GM18498 (cell line): ENCODE data around the gene PPP4R3A.
"Not testable (repeated sequence)": the region's sequence is repeated elsewhere in the genome, so short reads cannot be mapped to it uniquely, and the experiment has no call there.

Experiments
- ATAC-seq: cut with Tn5 transposase; IDR thresholded peaks from one replicate; pipeline ENCODE4 v1.9.1; 2021; ENCODE audit warnings: mild to moderate bottlenecking, moderate library complexity; ENCODE audit not compliant: unreplicated experiment

PPP4R3A gene

GRCh38 chr14:91444335-91445020, 65.6 kb downstream of the PPP4R3A start:
- ATAC-seq = no peak

- ATAC-seq = no peak
Observed at GRCh38 chr14:91439345-91439744, 70.8 kb downstream of the PPP4R3A start.

- ATAC-seq = no peak
Observed at GRCh38 chr14:91438845-91439244, 71.3 kb downstream of the PPP4R3A start.

DNA sequence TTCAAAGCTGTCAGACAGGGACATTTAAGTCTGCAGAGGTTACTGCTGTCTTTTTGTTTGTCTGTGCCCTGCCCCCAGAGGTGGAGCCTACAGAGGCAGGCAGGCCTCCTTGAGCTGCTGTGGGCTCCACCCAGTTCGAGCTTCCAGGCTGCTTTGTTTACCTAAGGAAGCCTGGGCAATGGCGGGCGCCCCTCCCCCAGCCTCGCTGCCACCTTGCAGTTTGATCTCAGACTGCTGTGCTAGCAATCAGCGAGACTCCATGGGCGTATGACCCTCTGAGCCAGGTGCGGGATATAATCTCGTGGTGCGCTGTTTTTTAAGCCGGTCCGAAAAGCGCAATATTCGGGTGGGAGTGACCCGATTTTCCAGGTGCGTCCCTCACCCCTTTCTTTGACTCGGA, 73.8 kb downstream of the PPP4R3A start:
- not testable (repeated sequence) for ATAC-seq

- ATAC-seq = no peak
Observed at GRCh38 chr14:91429385-91429784, 80.7 kb downstream of the PPP4R3A start.

GRCh38 chr14:91428931-91429330, 81.2 kb downstream of the PPP4R3A start:
- not testable (repeated sequence) for ATAC-seq

DNA sequence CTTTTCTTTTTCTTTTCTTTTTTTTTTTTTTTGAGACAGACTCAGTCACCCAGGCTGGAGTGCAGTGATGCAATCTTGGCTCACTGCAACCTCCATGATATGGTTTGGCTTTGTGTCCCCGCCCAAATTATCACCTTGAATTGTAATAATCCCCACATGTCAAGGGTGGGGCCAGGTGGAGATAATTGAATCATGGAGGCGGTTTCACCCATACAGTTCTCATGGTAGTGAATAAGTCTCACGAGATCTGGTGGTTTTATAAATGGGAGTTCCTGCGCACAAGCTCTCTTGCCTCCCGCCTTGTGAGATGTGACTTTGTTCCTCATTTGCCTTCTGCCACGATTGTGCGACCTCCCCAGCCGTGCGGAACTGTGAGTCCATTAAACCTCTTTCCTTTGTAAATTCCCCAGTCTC, 84.6 kb downstream of the PPP4R3A start:
- ATAC-seq = not testable (repeated sequence)

DNA sequence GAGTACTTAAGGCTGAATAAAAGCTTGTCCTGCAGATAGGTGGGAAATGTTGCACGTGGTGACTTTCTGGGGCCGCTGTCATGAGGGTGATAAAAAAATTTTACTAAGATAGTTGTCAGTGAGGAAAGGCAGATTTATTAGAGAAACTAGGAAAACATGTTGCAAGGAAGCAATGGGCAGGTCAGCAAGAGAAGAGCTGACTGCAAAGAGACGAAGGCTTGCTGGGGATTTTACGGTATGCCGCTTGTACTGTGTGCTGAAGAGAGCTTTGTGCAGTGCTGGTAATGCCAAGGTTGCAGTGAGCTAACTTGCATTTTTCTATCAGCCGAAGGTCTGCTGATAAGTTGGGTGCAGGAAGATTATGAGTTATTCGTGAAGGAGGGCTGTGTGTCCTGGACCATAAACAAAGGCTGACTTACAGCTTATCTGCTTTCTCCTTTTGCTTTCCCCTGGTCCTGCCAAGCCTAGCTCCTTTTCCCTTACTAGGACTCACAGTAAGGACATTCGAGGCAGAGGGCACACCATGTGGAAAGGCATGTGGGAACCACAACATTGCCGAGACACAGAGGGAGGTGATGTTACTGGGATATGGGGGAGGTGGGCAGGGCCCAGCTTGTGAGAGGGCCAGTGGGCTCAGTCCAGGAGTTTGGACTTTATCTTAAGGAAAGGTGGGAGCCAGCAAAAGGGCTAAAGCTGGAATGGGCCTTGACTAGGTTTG, 85.1 kb downstream of the PPP4R3A start:
- ATAC-seq = no peak

DNA sequence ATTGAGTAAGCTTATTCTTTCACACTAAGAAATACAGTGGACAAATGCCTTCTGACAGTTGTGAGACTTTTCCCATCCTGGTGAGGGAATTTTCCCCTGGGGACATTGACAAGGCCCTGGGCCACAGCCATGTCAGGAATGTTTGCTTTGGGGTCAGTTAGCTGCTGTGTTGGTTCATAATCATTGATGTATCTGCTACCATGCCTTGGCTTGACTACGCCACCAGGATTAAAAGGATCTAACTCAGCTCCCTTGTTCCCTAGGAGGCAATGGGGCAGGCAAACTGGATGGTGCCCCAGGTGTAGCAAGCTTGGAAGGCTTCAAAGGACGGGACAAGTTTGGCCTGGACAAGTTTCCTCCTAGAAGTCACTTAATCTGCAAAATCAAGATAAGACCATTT, 89.4 kb downstream of the PPP4R3A start:
- ATAC-seq = no peak

GRCh38 chr14:91419451-91419850, 90.7 kb downstream of the PPP4R3A start:
- no peak for ATAC-seq

- ATAC-seq = no peak
Observed at GRCh38 chr14:91419044-91419397, 91.1 kb downstream of the PPP4R3A start.

- ATAC-seq = peak; percentile 23
Observed at GRCh38 chr14:91418387-91419043, 91.6 kb downstream of the PPP4R3A start.

DNA sequence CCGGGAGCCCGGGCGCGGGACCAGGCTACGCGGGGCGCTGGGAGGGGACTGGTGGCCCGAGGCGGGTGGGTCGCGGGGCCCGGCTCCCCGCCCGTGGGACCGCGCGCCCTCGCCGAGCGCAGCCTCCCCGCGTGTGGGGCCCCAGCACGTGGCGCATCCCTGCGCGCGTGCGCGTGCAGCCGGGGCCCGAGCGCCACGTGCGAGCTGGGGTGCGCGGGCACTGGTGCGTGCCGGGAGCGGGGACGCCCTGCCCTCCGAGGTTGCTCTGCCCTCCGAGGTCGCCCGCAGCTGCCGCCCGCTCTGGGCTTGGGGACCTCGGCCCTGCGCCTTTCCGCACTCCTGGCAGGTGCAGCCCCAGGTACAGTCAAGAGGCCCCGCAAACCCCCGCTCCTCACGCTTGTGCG, 92.1 kb downstream of the PPP4R3A start:
- peak; percentile 36 for ATAC-seq

DNA sequence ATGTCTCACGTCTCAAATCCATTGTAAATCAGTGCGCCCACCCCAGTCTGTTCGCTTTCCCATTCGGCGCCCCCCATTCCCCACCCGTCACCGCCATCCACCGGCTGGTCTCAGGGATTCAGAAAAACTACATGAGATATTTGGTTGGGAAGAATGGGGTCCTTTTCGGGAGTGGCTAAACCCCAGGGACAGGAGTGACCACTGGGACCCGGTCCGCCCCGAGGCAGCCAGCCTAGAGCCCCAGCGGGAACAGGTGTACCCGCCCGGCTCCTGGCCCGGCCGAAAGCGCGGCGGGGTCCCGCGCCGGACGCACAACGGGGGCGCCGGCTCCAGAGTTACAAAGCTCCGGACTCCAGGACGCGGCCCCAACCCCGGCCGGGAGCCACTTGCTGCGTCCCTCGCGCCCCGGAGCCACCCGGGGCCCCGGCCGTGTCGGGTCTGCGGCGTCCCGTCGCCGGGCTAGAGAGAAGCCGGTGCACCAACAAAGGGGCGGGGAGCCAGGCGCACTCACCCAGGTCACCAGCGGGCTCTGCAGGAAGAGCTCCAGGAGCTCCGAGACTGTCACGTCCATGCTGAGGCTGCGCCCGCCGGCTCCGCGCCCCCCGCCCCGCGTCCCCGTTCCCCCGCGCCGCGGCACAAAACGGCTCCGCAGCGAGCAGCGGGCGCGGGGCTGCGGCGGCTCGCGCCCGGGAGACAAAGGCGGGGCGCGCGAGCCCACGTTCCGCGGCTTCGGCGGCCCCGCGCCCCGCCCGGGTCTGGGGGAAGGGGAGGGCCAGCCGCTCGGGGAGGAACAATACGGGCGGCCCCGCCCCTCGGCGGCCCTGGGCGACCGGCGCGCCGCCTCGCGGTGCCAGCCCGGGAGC, 92.8 kb downstream of the PPP4R3A start, which contains the start of gene CCDC88C:
Gene CCDC88C (minus strand): TSS at position 701 of the 863 bp plus-strand sequence. CDS start 130 bp downstream, at position 571.
- ATAC-seq = peak; percentile 60

DNA sequence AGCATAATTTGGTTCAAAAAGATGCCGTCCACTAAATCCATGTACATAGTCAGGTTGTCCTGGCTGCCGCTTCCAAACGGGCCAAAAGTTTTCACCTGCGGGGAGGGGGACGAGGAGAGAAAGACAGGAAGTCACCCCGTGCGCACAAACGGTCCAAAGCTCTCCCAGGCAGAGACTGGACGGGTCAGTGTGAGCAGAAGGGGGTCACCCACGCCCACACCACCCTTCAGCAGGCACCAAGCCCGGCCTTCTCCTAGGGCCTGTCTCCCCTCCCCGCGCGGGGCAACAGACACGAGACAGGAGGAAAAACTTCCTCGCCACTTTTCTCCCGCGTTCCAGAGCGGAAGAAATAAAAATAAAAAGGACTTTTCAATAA, 93.4 kb downstream of the PPP4R3A start:
- no peak for ATAC-seq

DNA sequence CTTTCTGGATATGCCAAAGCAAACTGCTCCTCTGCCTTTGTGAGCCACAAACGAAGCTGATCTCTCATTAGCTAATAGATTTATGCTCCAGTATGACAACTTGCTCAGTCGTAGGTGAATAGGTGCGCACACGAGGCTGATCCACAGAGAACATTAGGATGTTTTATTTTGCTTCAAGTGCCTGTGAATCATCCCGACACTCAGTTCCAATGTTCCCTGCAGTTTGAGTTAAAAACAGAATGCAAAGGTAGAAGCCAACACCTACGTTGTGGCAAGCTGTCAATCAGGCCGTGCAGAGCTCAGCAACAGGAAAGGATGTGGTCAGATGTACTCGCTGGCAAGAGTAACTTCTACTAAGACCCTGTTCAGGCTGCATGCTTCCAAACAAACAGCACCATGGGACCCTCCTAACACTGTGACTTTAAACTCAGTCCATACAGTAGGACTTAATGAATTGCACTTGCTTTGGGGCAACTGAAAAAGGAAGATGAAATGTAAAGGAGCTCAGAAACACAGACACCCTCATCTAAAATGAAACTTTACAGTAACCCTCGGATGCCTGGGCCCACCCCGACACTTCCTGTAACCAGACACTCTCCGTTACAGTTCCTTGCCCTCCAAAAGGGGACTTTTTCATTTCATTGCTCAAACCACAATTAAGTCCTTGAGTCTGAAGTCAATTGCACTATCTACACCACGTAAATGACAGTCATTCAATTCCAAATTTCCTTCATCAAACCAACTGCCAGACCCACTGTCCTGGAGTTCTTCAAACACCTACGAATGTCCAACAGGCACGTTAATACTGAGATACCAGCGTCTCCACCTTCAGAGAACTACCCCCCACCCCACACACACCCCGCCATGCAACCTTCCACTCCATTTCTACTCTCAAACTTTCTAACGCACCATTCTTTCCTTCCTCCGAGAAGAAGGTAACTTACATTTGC, 94.0 kb downstream of the PPP4R3A start:
- peak; percentile 54 for ATAC-seq

GRCh38 chr14:91414475-91414833, 95.7 kb downstream of the PPP4R3A start:
- no peak for ATAC-seq

DNA sequence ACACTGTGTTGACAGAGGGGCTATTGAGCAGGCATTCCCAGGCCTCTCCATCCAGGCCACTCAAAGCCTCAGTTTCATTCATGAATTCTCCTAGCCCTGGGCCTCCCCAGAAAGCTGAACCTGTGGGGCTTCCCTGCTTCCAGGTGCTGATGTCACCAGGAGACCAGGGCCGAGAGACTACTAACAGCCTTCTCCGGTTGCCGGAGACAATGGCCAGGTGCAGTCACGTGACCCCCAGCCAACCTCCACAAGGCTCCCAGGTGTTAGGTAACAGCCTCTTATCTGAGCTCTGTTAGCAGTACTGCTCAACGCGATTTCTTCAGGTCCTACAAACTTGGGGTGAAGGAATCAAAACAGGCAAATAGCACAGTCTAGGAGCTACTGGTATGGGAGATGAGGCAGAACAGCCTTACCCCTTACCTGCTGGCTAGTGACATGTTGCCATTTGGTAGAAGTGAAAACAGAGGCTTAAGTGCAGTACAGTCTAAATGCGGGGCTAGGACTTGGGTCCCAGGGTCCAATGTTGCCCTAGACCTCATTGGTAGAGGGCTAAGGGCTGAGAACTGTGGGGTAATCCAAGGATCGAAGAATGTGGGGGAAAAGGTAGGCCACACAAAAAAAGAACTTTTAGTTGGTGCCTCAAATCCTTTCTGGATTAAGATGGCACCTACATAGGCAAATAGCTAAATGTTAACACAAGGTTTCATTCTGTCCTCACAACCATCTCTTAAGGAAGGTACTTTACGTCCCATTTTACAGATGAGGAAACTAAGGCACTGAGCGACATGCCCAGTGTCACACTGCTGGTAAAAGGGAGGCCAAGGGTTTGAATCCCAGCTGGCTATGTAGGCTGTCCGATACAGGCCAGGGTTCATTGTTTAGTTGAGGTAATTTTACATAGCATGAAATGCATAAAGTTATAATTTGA, 96.3 kb downstream of the PPP4R3A start:
- no peak for ATAC-seq

- no peak for ATAC-seq
Observed at GRCh38 chr14:91412939-91413338, 97.2 kb downstream of the PPP4R3A start.
